Amniotic epithelial cell (primary cell): ENCODE data around the gene CTRB1.
"Not testable (repeated sequence)": the region's sequence is repeated elsewhere in the genome, so short reads cannot be mapped to it uniquely, and the experiment has no call there.

ENCODE experiments used
- DNase-seq: peaks from one replicate; pipeline ENCODE4 v3.0.0-alpha.2; 2010; ENCODE audit warnings: low read depth

The CTRB1 gene

DNA sequence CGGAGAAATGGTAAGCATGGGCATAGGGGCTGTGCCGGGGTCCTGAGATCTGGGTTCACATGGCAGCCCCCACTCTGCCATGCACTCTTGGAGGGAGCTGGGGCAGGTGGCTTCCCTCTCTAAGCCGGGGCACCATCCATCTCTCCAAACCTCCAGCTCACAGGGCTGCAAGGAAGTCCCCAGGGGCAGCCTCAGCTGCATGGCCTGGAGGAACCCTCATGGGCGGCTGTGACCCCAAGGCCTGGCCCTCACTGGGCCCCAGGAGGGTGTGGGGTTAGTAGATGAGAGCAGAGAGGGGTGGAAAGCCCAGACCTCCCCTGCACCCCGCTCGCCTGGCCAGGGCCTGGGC is 14.4 kb upstream of the CTRB1 start:
- no peak for DNase-seq

DNA sequence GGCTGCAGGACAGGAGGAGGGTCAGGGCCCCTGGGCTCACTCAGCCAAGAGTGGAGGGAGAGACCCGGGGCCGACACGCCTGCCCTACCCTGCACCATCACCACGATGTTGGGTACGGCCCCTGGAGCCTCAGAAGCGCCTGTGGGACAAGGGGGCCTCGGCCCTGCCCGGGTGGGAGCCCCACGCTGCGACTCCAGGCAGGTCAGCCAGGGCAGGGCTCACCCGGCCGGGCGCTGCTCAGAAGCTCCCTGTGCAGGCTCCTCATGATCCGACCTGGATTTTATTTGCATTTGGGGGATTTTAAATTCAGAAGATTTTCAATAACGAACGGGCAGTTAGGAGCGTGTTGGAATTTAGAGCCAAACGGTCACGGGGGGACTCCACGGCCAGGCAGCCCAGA is 13.9 kb upstream of the CTRB1 start:
- not testable (repeated sequence) for DNase-seq

DNA sequence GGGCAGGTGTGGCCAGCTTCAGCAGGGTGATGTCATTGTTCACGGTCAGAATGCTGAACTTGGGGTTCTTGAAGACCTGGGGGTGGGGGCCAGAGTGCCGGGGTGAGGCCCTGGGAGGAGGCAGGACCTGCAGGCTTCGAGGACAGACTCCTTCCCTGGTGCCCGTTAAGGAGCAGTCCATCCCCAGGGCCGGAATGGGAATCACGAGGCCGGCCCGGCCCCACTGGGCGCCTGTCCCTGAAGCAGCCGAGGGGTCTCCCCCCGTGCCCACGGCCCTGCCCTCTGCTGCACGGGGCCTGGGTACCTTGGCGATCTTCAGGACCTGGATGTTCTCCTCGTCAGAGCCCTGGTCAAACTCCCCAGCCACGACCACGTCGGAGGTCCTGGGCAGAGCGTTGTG is 13.3 kb upstream of the CTRB1 start:
- not testable (repeated sequence) for DNase-seq

DNA sequence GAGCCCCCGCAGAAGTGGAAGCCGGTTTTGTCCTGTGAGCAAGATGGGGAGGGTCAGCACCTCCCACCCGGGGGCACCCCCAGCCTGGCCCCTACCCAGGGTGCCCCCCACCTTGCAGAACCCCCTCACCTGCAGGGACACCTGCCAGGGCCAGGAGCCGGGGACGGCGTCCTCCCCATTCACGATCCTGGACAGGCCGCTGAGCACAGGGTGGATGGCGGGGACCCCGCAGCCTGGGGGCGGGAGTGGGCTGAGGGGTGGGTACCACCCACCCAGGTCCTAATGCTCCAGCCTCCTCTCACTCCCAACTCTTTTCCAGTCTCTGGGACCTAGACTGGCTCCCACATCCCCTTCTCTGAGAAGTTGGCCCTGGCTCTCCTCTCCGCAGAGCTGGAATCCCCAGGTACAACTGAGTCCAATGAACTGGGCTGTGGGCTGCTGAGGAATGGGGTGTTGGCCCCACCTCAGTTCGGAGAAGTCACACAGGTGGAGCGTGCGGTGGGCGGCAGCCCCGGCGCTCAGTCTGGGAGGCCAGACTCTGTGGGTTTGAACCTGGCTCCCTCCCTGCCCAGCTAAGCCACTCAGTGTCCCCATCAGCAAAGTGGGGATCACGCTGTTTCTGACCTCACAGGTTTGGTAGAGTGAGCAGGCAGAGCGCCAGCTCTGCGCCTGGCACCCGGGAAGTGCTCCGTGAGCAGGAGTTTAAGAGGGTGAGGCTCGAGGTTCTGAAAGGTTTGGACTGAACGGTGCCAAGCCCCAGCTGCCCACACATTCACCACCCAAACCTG is 12.6 kb upstream of the CTRB1 start:
- DNase-seq, result not testable (repeated sequence)

DNA sequence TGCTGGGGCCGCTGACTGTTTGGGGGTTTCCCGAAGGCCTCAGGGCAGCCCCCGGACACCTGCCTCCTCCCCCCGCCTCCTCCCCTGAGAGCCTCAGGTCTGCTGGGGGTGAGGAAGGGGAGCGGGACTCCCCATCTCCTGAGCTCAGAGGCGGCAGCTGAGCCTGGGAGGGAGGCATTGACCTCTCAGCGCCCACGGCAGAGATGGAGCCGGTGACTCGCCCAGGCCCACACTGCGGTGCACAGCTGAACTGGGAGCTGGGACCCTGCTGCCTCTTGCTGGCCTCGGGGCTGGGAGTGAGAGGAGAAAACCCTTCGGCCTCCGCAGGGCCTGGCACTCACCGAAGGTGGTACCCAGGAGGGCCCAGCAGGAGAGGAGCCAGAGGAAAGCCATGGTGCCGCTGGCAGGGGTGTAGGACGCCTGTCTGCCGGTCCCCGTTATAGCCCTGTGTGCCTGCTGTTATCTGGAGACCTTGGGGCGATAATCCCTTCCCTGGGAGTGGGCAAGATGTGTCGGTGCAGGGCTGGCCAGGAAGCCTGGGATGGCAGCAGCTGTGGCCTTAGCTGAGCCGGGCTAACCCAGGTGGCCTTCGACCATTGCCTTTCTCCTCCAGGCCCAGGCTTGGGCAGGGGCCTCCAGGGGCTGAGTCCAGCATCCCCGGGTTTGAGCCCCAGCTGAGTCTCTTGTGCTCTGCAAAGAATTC is 11.9 kb upstream of the CTRB1 start, which contains the start of gene CTRB2:
Gene CTRB2, minus strand, starts transcription at position 413 of the 703 bp plus-strand sequence. Its CDS starts 20 bp downstream, at position 393.
- no peak for DNase-seq

DNA sequence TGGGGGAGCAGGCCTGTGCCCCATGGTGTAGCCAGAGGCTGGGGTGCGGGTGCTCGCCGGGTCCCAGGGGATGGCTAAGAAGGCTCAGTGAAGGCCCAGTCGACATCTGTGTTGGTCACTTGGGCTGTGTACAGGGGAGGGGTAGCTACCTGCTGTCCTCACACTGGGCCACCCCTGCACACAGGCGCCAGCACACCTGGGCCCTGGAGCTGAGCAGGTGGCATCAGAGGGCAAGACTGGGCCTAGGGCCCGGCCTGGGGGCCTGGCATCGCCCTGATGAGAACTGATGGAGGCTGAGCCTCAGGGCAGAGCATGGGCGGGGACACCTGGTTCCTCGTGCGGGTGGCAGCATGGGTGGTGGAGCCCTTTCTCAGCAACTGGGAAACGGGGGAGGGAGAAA is 11.0 kb upstream of the CTRB1 start:
- DNase-seq, result no peak

DNA sequence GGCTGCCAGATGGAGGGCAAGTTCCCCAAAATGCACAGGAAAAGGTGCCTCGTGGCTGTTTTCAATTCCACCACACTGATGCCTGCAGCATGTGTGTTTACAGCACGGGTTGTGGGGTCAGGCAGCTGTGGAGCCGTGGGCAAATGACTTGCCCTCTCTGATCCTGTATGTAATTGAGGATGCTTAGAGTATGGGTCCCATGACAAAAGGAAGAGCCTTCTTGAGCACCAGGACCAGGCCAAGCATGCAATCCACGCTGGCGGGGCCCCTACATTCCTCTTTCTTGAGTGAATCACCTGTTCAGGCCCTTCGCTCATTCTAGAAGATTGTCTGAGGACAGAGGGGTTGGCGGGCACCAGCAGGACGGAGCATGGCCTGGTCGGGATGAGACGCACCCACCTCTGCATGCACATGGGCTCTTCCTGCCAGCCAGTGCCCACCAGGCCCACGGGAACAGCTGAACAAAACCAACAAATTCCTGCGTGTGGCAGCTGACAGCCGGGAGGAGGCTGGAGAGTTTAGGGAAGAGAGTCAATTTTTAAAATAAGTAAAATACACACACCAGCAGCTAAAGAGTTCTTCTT is 10.5 kb upstream of the CTRB1 start:
- no peak for DNase-seq

DNA sequence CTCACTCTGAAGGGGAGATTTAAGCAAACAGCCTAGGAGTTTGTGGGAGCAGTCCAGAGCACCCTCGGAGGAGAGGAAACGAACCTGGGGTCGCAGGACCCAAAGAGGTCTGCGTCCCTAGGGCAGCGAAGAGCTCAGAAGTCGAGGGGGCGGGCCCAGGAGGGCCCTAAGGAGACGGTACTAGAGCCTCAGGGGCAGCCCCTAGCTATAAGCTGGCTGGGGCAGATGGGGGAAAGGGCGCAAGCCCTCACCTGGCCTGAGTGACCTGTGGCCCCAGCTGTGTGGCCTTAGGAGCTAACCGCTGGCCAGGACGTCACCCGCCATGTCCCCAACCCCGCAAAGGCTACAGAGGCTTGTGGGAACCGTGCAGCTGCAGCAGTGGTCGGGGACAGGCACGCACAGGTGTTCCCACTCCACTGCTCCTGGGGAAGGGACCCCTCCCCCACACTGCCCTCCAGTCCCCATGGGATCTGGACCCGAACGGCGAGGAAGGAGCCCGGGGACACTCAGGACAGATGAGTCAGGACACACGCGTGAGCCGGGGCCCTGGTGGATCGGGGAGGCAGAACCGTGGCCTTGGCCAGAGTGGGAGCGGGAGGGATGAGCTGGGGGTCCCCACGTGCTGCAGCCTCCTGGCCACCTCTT is 9.8 kb upstream of the CTRB1 start:
- no peak for DNase-seq

DNA sequence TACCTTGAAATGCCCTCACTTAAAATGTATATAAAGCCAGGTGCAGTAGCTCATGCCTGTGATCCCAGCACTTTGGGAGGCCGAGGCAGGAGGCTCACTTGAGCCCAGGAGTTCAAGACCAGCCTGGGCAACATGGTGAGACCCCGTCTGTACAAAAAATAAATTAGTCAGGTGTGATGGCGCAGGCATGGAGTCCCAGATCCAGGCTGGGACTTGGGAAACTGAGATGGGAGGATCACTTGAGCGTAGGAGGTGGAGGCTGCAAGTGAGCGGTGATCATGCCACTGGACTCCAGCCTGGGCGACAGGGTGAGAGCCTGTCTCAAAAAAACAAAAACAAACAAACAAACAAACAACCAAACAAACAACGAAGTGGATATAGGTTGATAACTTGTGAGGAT is 9.3 kb upstream of the CTRB1 start:
- not testable (repeated sequence) for DNase-seq

DNA sequence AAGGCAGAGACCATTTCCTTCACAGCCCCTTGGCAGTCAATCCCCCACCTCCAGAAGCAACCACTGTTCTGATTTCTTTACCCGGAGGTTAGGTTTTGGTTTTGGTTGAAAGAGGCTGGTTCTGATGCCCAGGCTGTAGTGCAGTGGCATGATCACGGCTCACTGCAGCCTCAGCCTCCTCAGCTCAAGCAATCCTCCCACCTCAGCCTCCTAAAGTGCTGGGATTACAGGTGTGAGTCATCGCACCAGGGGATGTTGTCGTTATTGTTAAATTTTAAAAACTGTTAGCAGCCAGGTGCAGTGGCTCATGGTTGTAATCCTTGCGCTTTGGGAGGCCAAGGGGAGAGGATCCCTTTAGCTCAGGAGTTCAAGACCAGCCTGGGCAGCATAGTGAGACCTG is 8.8 kb upstream of the CTRB1 start:
- DNase-seq, result no peak

DNA sequence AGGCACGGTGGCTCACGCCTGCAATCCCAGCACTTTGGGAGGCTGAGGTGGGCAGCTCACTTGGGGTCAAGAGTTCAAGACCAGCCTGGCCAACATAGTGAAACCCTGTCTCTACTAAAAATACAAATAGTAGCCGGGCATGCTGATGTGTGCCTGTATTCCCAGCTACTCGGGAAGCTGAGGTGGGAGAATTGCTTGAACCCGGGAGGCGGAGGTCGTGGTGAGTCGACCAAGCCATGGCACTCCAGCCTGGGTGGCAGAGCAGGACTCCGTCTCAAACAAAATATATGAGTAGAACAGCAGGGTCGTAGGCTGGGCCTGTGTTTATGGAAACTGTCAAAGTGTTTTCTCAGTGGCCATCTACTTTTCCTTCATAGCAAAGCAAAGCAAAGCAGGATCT is 7.5 kb upstream of the CTRB1 start:
- not testable (repeated sequence) for DNase-seq

DNA sequence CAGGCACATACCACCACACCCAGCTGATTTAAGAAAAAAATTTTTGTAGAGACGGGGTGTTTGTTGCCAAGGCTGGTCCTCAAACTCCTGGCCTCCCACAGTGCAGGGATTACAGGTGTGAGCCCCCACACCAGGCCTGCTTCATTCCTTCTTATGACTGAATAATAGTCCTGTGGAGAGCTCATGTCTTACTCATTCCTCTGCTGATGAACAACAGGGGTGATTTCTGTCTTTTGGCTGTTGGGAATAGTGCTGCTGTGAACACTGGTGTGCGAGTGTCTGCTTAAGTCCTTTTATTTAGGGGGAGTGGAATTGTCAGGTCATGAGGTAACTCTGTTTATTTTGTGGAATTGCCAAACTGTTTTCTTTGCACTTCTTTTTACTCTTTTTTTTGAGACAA is 2.7 kb upstream of the CTRB1 start:
- no peak for DNase-seq

DNA sequence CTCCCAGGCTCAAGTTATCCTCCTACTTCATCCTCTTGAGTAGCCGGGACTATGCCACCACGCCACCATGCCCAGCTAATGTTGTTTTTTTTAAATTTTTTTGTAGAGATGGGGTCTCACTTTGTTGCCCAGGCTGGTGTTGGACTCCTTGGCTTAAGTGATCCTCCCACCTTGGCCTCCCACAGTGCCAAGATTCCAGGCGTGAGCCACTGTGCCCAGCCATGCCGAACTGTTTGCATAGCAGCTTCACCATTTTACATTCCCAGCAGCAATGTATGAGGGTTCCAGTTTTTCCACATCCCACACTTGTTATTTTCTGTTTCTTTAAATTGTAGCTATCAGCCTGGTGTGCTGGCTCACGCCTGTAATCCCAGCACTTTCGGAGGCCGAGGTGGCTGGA is 2.2 kb upstream of the CTRB1 start:
- DNase-seq, result no peak

DNA sequence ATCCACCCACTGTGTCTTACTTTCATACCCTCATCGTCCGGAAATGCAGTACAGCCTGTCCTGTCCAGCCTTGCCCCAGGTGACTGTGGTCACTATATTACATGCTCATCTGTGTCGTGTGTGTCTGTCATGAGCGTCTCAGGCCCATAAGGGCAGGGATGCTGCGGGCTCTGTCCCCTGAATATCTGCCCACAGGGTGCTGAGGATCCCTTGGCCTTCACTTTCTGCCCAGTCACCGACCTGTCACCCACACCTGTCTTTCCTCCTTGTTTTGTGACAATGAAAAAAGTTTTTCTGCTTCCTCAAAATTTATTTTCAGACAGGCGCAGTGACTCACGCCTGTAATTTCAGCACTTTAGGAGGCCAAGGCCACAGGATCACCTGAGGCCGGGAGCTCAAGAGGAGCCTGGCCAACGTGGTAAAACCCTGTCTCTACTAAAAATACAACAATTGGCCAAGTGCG is 1.4 kb upstream of the CTRB1 start:
- DNase-seq, result no peak

DNA sequence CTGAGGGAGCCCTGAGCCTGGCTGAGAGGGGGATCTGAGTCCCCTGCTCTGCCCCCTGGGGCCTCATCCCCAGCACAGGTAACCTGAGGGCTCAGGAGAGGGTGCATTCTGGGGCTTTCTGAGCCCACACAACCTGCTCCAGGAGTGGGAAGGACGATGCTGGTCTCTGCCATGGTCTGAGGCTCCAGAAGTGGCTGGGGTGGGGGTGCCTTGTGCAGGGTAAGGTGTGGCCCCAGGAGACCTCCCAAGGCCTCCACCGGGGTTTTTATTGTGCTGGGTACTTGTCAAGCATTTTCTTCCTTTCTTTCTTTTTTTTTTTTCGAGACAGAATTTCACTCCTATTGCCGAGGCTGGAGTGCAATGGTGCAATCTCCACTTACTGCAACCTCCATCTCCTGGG is 300 bp downstream of the CTRB1 start:
- no peak for DNase-seq

DNA sequence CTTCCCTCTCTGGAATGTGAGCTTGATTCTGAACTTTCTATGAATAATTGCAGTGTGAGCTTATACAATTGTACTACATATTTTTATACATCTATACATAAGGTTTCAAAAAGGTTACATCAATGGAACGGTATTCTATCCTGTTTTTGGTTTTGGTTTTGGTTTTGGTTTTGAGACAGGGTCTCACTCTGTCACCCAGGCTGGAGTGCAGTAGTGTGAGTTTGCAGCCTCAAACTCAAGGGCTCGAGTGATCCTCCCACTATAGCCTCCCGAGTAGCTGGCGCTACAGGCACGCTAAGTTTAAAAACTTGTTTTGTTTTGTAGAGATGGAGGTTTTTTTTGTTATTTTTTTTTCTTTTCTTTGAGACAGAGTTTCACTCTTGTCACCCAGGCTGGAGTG is 1.1 kb downstream of the CTRB1 start:
- no peak for DNase-seq

DNA sequence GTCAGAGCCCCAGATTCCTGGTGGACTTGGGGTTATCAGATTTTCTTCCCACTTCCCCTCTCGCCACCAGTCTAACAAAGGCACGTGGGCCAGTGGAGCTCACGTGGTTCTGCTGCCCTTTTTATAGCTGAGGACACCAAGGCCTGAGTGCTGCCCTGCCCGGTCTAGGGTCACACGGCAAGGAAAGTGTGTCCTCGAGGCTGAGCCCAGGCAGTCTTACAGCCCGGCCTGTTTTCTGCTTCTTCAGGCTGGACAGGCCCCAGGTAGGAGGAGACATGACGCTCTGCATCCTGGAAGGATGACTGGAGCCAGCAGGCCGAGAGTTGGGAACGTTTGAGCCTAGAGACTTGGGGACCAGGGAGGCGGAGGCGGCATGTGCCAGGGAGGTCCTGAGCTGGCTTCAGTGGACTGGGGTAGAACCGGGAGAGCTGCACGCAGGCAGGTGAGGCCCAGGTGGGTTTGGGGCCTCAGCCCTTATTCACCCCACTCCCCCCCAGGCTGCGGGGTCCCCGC is 3.5 kb downstream of the CTRB1 start:
- DNase-seq, result no peak

DNA sequence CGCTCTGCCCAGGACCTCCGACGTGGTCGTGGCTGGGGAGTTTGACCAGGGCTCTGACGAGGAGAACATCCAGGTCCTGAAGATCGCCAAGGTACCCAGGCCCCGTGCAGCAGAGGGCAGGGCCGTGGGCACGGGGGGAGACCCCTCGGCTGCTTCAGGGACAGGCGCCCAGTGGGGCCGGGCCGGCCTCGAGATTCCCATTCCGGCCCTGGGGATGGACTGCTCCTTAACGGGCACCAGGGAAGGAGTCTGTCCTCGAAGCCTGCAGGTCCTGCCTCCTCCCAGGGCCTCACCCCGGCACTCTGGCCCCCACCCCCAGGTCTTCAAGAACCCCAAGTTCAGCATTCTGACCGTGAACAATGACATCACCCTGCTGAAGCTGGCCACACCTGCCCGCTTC is 4.3 kb downstream of the CTRB1 start:
- DNase-seq, result not testable (repeated sequence)

DNA sequence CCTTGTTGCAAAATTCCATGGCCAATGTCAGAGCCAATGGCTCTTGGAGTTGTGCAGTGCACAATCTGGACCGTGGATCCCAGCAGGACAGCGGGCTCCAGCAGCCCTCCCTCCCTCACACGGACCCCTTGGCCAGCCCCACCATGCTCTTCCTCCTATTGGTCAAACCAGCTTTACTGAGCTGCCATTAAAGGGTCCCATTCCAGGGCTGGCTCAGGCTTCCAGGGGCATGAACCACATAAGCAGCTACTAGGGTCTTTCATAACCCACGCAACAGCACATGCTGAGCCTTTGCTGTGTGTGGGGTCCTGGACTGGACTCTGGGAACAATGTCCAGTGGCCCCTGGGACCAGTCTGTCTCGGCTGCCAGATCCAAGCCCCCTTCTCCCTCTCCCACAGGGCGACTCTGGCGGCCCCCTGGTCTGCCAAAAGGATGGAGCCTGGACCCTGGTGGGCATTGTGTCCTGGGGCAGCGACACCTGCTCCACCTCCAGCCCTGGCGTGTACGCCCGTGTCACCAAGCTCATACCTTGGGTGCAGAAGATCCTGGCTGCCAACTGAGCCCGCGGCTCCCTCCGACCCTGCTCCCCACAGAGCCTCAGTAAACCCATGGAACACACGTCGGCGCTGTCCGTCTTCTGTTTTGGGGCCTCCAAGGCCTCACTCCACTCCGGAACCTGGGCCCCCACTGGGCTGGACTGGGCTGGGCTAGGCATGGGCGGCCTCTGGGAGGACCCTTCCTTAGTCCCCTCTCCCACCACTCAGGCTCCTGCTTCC is 5.7 kb downstream of the CTRB1 start:
- DNase-seq, result no peak

DNA sequence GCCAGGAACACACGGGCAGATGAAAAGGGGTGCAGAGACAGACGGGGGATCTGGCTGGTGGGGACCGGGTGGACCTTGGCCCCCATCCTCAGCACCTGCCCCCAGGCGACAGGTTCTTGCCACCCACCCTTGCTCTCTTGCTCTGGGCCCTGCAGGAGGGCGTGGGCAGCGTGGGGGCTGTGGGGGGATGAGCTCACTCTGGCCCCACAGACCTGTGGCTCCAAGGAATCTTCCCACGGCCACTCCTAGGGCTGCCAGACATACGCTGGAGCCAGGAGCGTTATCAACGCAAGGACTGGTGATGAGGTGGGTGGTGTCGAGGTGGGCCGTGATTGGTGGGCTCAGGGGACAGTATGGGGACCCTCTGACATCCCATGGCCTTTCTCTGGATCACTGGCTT is 6.3 kb downstream of the CTRB1 start:
- DNase-seq, result no peak

DNA sequence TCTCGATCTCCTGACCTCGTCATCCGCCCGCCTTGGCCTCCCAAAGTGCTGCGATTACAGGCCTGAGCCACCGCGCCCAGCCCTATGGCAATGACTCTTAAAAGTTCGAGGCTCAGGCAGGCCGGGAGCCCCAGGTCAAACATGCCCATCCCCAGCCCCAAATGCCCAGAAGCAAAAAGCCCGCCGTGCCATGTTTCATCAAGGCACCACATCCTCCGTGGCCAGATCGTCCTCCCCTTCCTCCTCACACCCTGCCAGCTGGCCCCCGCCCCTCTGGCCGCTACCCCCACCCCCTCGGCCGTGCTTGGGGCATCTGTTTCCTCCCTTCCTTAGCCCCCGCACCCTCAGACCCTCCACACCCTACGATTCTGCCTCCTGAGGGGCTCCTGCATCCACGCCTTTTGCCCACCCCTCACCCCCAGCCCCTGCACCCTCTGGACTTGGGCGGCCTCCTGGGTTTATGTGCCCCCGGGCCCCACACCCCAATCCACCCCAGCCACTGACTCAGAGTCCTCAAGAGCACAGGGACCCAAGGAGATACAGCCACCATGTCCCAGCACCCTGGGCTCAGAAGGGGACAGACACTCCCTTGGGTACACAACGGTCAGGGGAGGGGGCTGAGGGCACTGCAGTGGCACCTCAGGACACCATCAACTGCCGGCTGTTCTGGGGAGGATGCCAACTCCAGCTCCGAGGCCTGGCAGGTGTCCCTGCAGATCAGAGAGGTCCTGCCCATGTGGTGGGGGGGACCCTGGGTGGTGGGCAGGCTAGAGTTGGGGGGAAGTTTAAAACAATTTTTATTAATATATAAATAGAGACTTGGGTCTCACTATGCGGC is 7.1 kb downstream of the CTRB1 start:
- no peak for DNase-seq
